HFFc6 (cell line): ENCODE results near the gene GPR157. TPM values are rescaled to one million over a fixed set of nuclear protein-coding genes. Genes with fewer than 3 reads are reported as not detected.

Experiments
- DNase-seq: peaks from one replicate; pipeline ENCODE4 v3.0.0-alpha.2; 2018
- H3K27ac Mint-ChIP-seq: 2 replicates; pipeline ENCODE4 v1.8.0; 2020; ENCODE audit warnings: mild to moderate bottlenecking, mixed read lengths
- H3K27me3 Mint-ChIP-seq: 2 replicates; pipeline ENCODE4 v1.8.0; 2021; ENCODE audit warnings: mild to moderate bottlenecking, moderate library complexity, mixed read lengths; ENCODE audit not compliant: insufficient read depth
- H3K36me3 Mint-ChIP-seq: 2 replicates; pipeline ENCODE4 v1.8.0; 2021; ENCODE audit warnings: low read depth, mixed read lengths
- H3K4me1 Mint-ChIP-seq: 2 replicates; pipeline ENCODE4 v1.8.0; 2020; ENCODE audit warnings: low read depth, mixed read lengths
- H3K4me3 Mint-ChIP-seq: 2 replicates; pipeline ENCODE4 v1.8.0; 2020; ENCODE audit warnings: mild to moderate bottlenecking, moderate library complexity, mixed read lengths
- H3K9me3 Mint-ChIP-seq: 2 replicates; pipeline ENCODE4 v1.8.0; 2020; ENCODE audit warnings: mild to moderate bottlenecking, mixed read lengths
- total RNA-seq, 6 experiments: library from RNA; stranded (reverse); fragmentation: NEBNext Ultra II Directional; extraction: Animal tissue kit (Norgen Biotek cat#: 25700); gene quantifications; 2 replicates in 1 of 6; 3 replicates in 5 of 6; pipeline ENCODE4 v1.2.3, GENCODE V29; 2021
- TF ChIP-seq, protein P1 (sequence below): fragments of 200-600 bp; sonication (generic); IDR thresholded peaks from 2 replicates; pipeline ENCODE4 v1.5.0; 2021; ENCODE audit warnings: antibody characterized with exemption, mild to moderate bottlenecking

GPR157 gene
- total RNA-seq, 6 experiments from 2014 or later: 8.2 to 11.1 (median 9.7) TPM

DNA sequence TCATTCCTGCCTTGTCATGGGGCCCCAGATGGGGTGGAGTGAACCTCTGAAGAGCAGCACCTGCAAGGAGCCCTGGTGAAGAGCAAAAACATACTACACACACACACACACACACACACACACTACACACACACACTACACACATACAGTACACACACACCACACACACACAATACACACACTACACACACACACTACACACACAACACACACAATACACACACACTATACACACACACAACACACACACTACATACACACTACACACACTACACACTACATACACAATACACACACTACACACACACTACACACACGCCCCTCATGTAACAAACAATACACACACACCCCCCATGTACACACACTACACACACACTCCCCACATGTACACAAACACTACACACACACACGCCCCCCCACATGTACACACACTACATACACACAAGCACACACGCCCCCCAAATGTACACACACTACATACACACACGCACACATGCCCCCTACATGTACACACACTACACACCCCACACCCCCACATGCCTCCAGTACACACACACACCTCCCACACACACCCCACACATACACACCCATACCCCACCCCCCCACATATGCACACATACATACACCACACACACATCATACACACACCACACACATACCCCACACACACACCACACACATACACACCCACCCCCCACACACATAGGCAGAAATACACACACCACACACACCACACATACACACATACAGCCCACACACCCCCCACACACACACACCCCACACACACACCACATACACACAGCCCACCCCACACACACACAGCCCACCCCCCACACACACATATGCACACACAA lies 68.8 kb downstream of the GPR157 start:
- no peaks in the 10 kb centered on the region for H3K9me3 Mint-ChIP-seq
- no peaks in the 10 kb centered on the region for H3K36me3 Mint-ChIP-seq

GRCh38 chr1:9058465-9058864 lies 70.4 kb downstream of the GPR157 start:
- Mint-ChIP-seq H3K4me3 (no peak overlapping the region), H3K27ac (no peak overlapping the region), H3K36me3 (no peaks in the 10 kb centered on the region), H3K27me3 (peaks cover 4% of the 10 kb centered on the region), H3K4me1 (peaks cover 12% of the 10 kb centered on the region), H3K9me3 (no peaks in the 10 kb centered on the region)
- TF ChIP-seq, protein P1, sequence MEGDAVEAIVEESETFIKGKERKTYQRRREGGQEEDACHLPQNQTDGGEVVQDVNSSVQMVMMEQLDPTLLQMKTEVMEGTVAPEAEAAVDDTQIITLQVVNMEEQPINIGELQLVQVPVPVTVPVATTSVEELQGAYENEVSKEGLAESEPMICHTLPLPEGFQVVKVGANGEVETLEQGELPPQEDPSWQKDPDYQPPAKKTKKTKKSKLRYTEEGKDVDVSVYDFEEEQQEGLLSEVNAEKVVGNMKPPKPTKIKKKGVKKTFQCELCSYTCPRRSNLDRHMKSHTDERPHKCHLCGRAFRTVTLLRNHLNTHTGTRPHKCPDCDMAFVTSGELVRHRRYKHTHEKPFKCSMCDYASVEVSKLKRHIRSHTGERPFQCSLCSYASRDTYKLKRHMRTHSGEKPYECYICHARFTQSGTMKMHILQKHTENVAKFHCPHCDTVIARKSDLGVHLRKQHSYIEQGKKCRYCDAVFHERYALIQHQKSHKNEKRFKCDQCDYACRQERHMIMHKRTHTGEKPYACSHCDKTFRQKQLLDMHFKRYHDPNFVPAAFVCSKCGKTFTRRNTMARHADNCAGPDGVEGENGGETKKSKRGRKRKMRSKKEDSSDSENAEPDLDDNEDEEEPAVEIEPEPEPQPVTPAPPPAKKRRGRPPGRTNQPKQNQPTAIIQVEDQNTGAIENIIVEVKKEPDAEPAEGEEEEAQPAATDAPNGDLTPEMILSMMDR: peak; percentile 69
- DNase-seq: no peak

More for the DNA sequence above, 68.8 kb downstream of the GPR157 start:
- TF ChIP-seq, protein P1: no peak
- no peak for DNase-seq
- Mint-ChIP-seq H3K27me3 (peaks cover 1% of the 10 kb centered on the region), H3K27ac (no peak overlapping the region), H3K4me3 (no peak overlapping the region), H3K4me1 (peaks cover 23% of the 10 kb centered on the region)

DNA sequence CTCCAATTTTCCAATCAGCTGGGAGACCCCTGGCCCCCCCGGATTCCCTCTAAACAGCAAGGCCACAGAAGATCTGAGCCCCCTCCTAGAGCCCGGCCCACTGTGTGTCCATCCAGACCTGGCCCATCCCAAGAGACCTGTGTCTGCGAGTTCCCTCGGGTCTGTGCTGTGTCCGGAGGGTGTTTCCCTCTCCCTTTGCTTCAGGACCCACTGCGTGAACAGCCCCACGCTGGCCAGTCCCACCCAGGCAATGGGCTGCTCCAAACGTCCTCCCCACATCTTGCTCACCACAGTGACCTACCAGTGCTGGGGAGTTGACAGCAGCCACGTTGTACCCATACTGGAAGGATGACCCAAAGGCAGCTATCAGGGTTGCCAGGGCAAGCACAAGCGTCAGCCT lies 71.1 kb downstream of the GPR157 start:
- Mint-ChIP-seq H3K4me3 (no peak overlapping the region), H3K27ac (no peak overlapping the region), H3K4me1 (peaks cover 12% of the 10 kb centered on the region), H3K27me3 (peaks cover 4% of the 10 kb centered on the region), H3K36me3 (no peaks in the 10 kb centered on the region), H3K9me3 (no peaks in the 10 kb centered on the region)
- TF ChIP-seq, protein P1: no peak
- no peak for DNase-seq

- Mint-ChIP-seq H3K4me1 (no peaks in the 10 kb centered on the region), H3K36me3 (no peaks in the 10 kb centered on the region), H3K27ac (no peak overlapping the region), H3K9me3 (no peaks in the 10 kb centered on the region), H3K4me3 (no peak overlapping the region), H3K27me3 (peaks cover 24% of the 10 kb centered on the region)
- no peak for DNase-seq
- TF ChIP-seq, protein P1: no peak
These were observed 76.4 kb downstream of the GPR157 start for GRCh38 chr1:9052272-9053049.

- Mint-ChIP-seq H3K4me1 (no peaks in the 10 kb centered on the region), H3K36me3 (no peaks in the 10 kb centered on the region), H3K4me3 (no peak overlapping the region), H3K27ac (no peak overlapping the region), H3K9me3 (no peaks in the 10 kb centered on the region), H3K27me3 (peaks cover 32% of the 10 kb centered on the region)
- TF ChIP-seq, protein P1: no peak
- DNase-seq: no peak
These were observed 77.5 kb downstream of the GPR157 start for GRCh38 chr1:9051379-9051778.
